ENCODE data around the gene NPBWR2. TPM values are rescaled to one million over a fixed set of nuclear protein-coding genes. Genes with fewer than 3 reads are reported as not detected.

NPBWR2 gene
- total and polyA plus RNA-seq, 7 donors, result not detected

DNA sequence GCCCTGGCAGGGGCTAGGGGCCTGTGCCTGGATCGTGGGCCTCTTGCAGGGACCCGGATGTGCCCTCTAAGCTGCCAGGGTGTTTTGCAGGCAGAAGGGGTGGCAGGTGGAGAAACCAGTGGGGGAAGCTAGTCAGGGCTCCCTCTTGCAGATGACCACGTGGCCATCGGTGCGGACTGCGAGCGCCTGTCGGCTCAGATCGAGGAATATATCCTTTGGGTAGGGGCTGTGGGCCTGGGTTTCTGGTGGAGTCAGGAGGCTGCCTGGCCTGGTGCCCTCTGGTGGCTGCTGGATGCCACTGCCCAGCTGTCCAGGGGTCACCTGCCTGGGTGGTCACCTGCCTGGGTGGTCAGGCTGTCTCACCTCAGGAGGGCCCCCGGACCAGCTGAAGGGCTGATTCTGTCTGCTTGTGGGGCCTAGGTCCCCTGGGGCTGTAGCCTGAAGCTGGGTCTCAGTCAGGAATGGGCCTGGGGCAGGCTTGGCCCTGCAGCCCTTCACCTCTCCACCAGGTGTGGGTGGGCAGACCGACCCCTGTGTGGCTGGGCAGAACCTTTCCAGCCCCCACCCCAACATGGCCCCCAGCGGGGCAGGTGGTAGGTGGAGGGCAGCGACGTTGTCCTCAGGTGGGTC is 37.6 kb downstream of the NPBWR2 start:
- TF ChIP-seq, protein P1, sequence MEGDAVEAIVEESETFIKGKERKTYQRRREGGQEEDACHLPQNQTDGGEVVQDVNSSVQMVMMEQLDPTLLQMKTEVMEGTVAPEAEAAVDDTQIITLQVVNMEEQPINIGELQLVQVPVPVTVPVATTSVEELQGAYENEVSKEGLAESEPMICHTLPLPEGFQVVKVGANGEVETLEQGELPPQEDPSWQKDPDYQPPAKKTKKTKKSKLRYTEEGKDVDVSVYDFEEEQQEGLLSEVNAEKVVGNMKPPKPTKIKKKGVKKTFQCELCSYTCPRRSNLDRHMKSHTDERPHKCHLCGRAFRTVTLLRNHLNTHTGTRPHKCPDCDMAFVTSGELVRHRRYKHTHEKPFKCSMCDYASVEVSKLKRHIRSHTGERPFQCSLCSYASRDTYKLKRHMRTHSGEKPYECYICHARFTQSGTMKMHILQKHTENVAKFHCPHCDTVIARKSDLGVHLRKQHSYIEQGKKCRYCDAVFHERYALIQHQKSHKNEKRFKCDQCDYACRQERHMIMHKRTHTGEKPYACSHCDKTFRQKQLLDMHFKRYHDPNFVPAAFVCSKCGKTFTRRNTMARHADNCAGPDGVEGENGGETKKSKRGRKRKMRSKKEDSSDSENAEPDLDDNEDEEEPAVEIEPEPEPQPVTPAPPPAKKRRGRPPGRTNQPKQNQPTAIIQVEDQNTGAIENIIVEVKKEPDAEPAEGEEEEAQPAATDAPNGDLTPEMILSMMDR (IDR thresholded peaks at IDR 0.05), result peak; percentile 42
- 51 to 63% (median 59%) methylated on average over 14 of the region's 14 CpGs for WGBS, 3 donors
- Histone ChIP-seq H3K27me3 (ENCODE audit: insufficient read depth in 3 of 3, low read length in 2 of 3) (no peaks in the 10 kb centered on the region), H3K9me3 (no peaks in the 10 kb centered on the region), H3K4me1 (no peaks in the 10 kb centered on the region), H3K4me3 (no peak overlapping the region), H3K27ac (no peak overlapping the region), H3K36me3 (ENCODE audit: insufficient read depth in 1 of 2, low read depth in 1 of 2) (peaks cover 0 to 10% of the 10 kb centered on the region in 2 donors)
- intact Hi-C loops (cut with DNase I), result no loop called here
- DNase-seq (no peak), ATAC-seq (peak in 3 of 4 donors; percentile 38 to 50 (median 39))

DNA sequence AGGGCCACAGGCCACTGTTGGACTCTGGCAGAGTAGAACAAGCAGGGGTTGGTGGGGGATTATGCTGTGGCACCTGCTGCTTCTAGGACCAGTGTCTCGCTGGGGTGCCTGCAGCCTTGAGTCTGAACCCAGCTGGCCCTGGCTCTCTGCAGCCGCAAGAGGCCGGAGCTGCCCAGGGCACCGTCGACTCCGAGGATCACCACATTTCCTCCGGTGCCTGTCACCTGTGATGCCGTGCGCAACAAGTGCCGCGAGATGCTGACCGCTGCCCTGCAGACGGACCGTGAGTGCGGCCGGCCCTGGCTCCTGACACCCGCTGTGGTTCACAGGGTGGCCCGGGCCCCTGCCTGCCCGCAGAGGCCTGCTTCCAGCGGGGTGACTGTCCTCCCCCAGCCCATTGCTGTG is 38.2 kb downstream of the NPBWR2 start:
- no peak for ATAC-seq
- no peak for DNase-seq
- Histone ChIP-seq H3K4me3 (no peak overlapping the region), H3K9me3 (no peaks in the 10 kb centered on the region), H3K27me3 (ENCODE audit: insufficient read depth in 3 of 3, low read length in 2 of 3) (no peaks in the 10 kb centered on the region), H3K36me3 (ENCODE audit: insufficient read depth in 1 of 2, low read depth in 1 of 2) (peaks cover 0 to 10% of the 10 kb centered on the region in 2 donors), H3K27ac (no peak overlapping the region), H3K4me1 (peaks cover 4% of the 10 kb centered on the region)
- intact Hi-C loops (cut with DNase I), result no loop called here
- TF ChIP-seq, protein P1 (IDR thresholded peaks at IDR 0.05), result no peak
- 63 to 78% (median 75%) methylated on average over 20 of the region's 20 CpGs for WGBS, 3 donors

DNA sequence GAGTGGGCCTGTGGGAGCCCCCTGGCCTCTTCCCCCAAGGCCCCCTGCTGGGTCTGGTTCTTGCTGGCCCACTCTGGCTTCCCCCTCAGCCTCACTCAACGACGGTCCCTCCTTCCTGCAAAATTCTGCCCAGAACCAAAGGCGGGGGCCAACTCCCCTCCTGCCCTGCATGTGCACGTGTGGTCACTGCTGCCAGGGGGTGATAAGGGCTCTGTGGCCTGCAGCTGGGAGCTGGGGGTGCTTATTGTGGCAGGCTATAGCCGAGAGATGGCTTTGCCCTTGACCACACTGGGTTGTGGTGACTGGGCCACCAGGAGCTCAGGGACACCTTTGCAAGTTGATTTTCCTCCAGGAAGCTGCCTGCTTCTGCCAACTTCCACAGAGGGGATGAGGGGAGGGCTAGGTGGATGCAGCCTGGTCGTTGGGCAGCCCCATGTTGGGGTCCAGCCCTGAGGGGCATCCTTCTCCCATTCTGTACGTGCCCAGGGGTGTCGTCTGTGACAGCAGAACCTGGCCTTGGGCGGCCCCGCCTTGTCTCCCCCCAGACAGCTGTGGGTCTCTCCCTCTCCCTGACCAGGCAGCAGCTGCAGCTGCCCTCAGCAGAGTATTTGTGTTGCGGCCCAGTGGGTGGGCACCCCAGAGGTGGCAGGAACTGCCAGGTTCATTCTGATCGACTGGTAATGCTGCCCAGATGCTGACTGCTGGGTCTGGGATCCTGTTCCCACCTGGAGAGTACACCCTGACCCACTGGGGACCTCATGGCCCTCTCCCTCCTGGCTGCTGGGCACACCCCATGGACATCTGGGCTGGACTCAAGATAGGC is 38.8 kb downstream of the NPBWR2 start:
- 58 to 65% (median 62%) methylated on average over 10 to 12 of the region's 12 CpGs for WGBS, 3 donors
- Histone ChIP-seq H3K27me3 (ENCODE audit: insufficient read depth in 3 of 3, low read length in 2 of 3) (no peaks in the 10 kb centered on the region), H3K36me3 (ENCODE audit: insufficient read depth in 1 of 2, low read depth in 1 of 2) (peaks cover 0 to 6% of the 10 kb centered on the region in 2 donors), H3K4me1 (peaks cover 9% of the 10 kb centered on the region), H3K9me3 (no peaks in the 10 kb centered on the region), H3K4me3 (no peak overlapping the region), H3K27ac (no peak overlapping the region)
- TF ChIP-seq, protein P1 (IDR thresholded peaks at IDR 0.05), result no peak
- intact Hi-C loops (cut with DNase I), result no loop called here
- ATAC-seq, result no peak
- DNase-seq, result no peak

DNA sequence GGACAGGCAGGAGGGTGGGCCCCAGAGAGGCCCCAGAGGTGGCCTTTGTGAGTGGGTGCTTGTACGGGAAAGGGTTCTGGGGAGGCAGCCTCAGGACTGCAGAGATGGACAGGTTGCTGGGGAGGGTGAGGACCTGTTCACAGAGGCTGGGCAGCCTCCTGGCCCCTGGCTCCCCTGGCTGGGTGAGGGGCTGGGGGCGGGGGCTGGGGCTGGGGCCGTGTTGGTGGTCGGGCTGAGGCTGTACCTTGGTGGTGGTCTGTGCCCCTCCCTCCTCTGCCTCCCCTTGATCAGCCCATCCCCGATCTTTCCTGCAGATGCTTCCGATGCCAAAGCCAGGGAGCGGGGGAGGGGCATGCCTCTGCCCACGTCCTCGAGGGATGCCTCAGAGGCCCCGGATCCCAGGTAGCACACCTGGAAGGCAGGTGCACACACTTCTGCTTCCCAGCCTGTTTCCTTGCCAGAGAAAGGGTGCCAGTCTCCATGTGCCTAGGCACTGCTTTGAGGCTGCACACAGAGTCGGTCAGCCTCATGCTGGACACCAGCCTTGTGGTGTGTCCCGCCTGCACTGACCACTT is 39.5 kb downstream of the NPBWR2 start:
- DNase-seq (no peak), ATAC-seq (no peak)
- Histone ChIP-seq H3K4me3 (no peak overlapping the region), H3K4me1 (peaks cover 9% of the 10 kb centered on the region), H3K9me3 (no peaks in the 10 kb centered on the region), H3K36me3 (ENCODE audit: insufficient read depth in 1 of 2, low read depth in 1 of 2) (no peaks in the 10 kb centered on the region), H3K27ac (no peak overlapping the region), H3K27me3 (ENCODE audit: insufficient read depth in 3 of 3, low read length in 2 of 3) (no peaks in the 10 kb centered on the region)
- TF ChIP-seq, protein P1 (IDR thresholded peaks at IDR 0.05), result no peak
- WGBS, 3 donors, result 61 to 62% (median 62%) methylated on average over 11 to 12 of the region's 12 CpGs
- intact Hi-C loops (cut with DNase I), result no loop called here

Measured in psoas muscle (tissue), 8 donors.